SHP77 treated with DMSO at 0.1 percent for 48 hours (cell line): ENCODE data around the gene TNNI2.

Source experiments
- DNase-seq: peaks from one replicate; lab custom pipeline; 2025; lab: John Stamatoyannopoulos, UW

Gene TNNI2

DNA sequence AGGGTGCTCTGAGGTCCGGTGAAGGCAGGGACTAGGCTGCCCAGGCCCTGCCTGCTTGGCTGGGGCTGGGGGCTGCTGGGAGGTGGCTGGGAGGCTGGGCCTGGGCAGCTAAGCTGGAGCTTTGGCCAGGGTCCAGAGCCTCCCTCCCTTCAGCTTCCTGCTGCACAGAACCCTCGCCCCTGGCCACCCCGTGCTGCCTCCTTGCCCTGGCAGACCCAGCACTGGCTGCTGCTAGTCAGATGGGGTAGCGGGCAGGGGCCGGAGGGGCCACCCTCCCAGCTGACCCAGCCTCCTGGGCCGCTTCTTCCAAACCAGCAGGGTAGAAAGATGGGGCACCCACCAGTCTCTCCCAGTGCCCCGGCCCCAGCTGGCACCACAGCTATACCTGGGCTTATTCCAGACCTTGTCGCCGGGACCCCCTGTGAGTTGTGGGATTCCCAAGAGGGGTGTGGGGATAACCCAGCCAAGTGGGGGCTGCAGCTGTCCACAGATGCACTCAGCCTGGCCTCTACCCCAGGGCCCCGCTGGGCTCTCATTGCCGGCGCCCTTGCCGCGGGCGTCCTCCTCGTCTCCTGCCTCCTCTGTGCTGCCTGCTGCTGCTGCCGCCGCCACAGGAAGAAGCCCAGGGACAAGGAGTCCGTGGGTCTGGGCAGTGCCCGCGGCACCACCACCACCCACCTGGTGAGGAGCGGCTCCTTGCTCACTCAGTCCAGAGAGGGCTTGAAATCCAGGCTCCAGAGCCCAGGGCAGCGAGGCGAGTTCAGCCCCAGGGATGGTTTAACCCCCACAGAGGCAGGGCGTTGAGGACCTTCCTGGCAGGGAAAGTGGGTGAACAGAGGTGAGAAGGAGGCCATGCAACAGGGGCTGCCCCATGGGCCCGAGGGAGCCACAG, 3.8 kb upstream of the TNNI2 start, which contains the start of gene SYT8:
Gene SYT8 (plus strand): TSS at position 212 of the 892 bp plus-strand sequence. CDS start 116 bp downstream, at position 328.
- DNase-seq, result no peak

DNA sequence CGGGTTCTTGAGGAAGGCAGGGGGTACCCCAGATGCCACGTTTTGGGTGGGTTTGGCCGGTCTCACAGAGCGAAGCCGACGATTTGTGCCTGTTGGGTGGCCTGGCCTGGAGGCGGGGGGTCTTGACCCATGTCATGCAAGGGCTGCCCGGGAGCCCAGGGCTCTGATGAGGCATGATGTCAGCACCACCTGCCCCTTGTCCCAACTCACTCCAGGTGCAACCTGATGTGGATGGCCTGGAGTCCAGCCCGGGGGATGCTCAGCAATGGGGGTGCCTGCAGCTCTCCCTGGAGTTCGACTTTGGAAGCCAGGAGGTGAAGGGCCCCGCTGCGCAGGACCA, 3.1 kb upstream of the TNNI2 start:
- no peak for DNase-seq

DNA sequence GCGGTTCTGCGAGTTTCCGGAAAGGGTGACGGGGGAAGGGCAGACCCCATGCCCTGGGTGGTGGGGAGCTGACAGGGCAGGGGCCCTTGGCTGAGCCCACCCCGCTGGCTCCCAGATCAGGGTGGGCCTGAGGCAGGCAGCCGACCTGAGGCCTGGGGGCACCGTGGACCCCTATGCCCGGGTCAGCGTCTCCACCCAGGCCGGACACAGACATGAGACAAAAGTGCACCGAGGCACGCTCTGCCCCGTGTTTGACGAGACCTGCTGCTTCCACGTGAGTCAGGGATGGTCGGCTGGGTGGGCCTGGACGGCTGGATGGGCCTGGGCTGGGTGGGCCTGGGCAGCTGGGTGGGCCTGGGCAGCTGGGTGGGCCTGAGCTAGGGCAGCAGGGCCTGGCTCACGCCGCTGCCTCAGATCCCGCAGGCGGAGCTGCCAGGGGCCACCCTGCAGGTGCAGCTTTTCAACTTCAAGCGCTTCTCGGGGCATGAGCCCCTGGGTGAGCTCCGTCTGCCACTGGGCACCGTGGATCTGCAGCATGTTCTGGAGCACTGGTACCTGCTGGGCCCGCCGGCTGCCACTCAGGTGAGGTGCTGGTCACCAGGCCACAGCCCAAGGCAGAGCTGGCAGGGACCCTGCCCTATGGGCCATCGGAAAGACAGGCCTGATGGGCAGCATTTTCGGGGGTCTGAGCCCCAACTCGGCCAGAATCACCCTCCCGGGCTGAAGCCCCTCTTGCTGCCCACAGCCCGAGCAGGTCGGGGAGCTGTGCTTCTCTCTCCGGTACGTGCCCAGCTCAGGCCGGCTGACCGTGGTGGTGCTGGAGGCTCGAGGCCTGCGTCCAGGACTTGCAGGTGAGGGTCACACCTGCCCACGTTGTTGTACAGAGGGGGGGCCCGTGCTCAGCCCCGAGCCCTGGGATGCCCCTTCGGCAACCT, 2.5 kb upstream of the TNNI2 start:
- DNase-seq, result no peak

DNA sequence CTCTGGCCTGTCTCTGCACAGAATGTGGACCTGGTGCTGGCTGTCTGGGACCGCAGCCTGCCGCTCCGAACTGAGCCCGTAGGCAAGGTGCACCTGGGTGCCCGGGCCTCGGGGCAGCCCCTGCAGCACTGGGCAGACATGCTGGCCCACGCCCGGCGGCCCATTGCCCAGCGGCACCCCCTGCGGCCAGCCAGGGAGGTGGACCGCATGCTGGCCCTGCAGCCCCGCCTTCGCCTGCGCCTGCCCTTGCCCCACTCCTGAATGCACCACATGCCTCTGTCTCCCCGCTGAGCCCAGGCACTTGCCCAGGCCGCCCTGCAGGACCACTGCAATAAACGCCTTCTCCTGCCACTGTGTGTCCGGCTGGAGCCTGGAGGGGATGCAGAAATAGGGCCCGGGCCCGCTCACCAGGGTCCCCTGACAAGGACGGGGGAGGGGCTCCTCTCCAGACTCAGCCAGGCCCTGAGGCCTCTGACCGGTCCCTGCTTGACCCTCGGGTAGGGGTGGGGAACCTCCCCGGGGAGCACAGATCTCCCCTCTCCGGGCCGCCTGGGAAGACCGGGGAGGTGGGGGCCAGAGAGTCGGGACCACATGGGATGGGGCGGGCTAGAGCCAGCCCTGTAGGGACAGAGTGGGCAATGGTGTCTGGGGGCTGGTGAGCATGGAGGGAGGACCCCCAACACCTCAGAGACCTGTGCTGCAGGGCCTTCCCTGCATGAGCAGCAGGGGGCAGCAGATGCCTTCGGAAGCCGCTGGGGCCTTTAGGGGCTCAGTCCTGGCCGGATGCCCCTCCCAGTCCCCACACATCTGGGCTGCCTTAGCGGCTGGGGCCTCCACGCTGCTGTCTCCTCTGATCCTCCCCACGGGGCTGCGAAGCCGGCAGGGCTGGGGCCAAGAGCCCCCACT, 1.4 kb upstream of the TNNI2 start:
- no peak for DNase-seq

DNA sequence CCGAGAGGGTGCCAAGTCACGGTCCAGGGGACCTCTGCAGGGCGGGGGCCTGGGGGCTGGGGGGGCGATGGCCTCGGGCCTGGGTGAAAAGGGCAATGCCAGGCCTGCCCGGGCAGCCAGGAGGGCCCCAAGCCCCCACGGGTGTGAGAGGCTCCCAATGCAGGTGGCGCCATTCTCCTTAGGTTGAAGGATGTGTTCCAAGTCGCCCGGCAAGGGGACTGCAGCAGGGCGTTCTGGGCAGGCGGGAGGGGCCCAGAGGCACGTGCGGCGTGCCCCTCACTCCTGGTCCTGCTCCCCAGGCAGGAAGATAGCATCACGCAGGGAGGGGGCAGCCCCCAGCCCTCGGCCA, 730 bp upstream of the TNNI2 start:
- no peak for DNase-seq

DNA sequence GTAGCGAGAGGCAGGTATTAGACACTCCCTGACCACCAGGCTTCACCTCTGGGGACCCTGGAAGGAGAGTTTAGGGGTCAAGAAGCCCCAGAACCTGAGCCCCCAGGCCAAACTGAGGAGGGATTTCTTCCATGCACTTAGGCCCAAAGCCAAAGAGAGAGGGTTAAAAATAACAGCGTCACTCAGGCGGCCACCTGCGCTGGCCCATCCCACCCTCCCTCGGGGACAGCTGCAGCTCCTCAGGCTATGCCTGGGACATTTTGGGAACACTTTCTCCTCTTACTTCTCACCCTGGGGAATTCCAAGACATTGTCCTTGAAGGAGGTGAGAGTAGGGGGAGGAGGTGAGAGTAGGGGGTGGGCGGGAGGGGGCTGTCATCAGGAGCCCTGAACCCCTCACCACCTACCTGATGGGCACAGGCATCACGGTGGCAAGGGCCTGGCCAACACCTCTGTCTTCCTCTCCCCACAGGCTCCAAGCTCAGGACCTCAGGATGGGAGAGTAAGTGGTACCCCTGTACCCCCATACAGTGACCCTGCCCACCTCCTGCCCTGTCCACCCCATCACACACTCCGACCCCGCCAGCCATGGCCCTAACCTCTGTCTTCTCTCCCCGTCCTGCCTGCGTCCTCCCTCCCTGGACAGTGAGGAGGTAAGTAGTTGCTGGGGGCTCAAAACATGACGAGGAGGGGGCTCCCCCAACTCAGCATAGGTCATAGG, 583 bp downstream of the TNNI2 start:
- DNase-seq, result no peak

DNA sequence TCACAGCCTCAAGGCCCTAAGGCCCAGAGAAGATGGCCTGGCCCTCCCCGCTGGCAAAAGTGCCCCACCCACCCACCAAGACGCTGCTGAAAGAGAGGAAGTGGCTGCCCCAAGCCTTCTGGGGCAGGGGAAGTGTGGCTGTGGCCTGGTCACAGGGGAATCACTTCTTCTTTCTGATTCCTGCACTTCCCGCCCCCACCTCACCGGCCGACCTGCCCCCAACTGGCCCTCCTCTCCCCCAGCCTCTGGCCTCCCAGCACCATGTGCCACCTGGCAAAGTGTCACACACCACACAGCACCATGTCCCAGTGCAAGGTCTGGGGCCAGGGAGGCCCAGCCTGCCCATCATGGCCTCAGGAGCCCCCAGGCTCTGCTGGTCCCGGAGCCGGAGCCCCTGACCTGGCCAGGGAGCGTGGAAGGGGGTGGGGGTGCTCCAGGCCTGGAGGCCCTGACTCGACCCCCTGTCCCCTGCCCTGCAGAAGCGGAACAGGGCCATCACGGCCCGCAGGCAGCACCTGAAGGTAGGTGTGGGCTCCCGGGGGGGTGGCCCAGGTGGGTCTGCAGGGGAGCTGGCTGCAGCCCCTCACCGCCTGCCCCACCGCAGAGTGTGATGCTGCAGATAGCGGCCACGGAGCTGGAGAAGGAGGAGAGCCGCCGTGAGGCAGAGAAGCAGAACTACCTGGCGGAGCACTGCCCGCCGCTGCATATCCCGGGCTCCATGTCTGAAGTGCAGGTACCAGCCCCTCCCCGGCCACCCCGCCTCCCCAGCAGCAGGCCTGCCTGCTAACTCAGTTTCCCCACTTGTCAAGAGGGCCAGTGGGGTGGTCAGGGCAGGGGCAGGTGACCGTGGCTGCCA, 1.4 kb downstream of the TNNI2 start:
- no peak for DNase-seq

DNA sequence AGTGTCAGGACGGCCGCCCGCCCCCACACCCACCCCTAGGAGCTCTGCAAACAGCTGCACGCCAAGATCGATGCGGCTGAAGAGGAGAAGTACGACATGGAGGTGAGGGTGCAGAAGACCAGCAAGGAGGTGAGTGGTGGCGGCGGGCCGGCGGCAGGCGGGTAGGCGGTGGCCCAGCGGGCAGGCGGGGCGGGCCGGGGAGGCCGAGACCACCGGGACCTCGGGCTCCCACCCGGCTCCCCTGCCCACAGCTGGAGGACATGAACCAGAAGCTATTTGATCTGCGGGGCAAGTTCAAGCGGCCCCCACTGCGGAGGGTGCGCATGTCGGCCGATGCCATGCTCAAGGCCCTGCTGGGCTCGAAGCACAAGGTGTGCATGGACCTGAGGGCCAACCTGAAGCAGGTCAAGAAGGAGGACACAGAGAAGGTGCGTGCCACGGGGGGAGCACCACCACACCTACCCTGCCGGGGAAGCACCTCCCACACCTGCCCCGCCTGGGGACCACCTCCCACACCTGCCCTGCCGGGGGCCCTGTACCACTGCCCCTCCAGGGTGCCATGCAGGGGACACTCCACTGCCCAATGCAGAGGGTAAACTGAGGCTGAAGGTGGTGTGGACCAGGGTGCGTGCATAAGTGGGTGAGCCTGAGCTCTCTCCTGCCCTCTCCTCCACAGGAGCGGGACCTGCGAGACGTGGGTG, 2.1 kb downstream of the TNNI2 start:
- DNase-seq, result no peak

DNA sequence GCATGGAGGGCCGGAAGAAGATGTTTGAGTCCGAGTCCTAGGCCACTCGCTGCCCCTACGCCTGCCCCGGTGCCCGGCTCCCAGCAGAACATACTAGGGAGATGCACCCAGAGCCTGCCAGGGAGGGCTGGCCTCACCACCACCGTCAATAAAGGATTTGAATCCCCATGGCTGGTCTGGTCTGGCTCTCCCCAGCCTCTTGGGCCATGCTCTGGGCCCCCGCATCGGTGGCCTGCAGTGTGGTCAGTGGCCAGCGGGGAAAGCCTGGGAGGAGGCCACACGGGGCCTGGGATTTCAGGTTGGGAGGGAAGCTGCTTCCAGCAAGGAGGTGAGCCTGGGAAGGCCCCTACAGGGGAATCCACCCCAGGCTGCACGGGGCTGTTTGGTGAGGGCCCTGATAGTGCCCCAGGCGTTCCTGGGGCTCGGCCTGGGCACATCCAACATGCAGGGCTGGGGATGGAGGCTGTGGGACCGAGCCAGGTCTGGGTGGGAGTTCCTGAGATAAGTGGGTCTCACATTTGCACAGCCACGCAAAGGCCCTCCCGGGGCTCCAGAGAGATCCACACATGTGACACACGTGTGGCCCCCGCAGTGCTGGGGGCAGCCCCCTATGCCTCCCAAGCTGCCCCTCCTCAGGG, 2.8 kb downstream of the TNNI2 start:
- no peak for DNase-seq

DNA sequence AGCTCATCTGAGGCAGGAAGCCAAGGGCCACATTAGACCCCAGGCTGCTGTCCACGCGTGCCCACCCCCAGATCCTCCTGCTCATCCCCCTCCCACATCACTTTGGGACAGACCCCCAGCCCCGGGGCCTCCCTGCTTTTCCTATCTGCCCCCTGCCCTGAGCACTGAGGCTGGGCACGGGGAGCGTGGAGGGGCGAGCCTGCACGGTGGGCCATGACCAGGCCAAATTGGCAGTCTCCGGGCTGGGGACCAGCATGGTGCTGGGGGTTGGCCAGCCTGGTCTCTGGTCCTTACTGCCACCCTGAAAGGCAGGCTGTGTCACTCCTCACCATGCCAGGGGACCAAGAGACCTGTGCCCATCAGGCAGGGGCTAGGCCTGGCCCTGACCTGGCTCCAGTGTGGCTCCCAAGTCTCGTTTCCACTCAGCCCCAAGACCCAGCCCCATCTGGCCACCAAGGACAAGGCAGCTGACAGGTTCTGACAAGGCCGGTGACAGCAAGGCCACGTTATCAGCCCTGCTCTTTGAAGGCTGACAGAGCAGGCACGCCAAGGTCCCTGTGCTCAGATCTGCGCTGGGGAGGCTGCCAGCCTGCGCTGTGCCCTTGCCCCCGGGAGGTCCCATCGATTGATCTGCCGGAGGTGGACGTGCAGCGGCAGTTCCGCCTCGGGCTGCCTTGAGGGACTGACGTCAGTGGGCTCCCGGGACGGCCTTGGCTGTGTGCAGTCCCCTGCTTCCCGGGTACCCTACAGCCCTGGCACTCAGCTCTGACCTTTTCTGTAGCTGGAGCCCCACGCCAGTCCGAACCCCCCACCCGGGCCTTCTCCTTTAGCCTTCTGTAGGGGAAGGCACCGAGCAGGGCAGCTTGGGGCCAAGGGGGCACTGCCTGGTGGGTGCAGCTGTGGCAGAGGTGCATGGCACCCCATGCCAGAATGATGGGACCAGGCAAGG, 3.6 kb downstream of the TNNI2 start:
- DNase-seq, result no peak

DNA sequence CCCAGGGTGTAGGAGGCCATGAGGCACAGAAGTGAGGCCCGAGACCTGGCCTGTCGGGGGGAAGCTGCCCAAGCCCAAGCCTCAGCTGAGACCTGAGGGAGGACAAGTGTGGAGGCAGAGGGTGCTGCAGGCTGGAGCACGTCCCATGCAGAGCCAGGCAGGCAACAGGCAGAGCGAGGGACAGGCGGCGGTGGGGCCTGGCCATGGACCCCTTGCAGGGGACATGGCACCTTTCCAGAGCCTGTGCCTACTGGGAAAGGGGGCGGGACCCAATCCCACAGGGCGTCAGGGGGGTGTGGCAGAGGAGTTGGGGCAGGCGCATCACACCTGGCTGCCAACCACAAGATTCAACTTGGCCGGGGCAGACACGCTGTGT, 4.3 kb downstream of the TNNI2 start:
- DNase-seq, result no peak

DNA sequence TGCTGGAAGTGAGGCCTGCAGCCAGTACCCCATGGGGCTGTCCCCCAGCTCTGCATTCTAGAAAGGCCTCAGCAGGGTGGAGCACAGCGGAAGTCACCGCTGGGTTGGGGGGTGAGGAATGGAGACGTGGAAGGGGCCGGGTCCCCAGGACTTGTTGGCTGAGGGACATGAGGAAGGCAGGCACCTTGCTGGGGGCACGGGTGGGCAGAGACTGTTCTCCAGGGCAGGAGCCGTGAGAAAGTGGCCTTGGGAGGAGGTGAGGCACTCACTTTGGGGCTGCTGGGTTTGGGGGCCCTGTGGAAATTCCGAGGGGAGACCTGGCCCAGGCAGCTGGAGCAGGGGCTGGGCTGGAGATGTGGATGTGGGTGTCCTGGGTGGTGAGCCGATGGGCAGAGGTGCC, 5.0 kb downstream of the TNNI2 start:
- no peak for DNase-seq

DNA sequence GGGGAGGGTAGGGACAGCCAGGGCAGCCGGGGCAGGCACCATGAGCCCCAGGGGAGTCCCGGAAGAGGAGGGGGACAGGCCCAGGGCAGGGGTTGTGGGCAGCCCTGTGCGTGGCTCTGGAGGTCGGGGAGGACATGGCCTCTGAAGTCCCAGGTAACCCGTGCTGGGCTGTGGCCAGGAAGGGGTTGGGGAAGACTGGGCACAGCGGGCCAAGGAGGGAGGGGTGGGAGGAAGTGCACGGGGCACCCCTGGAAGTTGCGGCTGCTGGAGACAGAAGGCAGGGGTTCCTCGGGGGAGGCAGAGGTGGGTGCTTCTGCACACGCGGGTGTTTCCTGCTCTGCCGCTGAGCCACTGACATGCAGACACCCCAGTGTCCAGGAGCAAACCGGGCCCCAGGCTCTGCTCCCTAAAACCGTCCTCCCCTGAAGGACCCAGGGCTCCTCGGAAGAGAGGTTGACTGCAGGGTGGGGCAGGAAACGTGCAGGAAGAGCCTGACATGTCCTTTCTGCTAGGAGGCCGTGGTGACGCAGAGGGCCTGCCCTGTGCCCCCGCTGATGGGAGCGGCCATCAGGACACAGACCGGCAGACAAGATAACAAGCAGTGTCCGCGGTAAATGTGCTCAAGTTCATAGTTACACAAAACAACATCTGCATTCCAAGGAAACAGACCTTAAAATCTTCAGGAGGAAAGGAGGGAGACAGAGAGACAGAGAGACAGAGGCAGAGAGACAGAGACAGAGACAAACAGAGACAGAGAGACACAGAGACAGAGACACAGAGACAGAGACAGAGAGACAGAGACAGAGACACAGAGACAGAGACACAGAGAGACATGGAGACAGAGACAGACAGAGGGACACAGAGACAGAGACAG, 5.7 kb downstream of the TNNI2 start:
- DNase-seq, result no peak

DNA sequence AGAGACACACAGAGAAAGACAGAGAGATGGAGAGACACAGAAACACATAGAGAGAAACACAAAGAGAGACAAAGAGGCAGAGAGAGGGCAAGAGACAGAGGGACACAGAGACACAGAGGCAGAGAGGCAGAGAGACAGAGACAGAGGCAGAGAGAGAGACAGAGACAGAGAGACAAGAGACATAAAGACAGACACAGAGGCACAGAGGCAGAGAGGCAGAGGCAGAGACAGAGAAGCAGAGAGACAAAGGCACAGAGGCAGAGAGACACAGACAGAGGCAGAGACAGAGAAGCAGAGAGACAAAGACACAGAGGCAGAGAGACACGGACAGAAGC, 6.3 kb downstream of the TNNI2 start:
- DNase-seq, result no peak

DNA sequence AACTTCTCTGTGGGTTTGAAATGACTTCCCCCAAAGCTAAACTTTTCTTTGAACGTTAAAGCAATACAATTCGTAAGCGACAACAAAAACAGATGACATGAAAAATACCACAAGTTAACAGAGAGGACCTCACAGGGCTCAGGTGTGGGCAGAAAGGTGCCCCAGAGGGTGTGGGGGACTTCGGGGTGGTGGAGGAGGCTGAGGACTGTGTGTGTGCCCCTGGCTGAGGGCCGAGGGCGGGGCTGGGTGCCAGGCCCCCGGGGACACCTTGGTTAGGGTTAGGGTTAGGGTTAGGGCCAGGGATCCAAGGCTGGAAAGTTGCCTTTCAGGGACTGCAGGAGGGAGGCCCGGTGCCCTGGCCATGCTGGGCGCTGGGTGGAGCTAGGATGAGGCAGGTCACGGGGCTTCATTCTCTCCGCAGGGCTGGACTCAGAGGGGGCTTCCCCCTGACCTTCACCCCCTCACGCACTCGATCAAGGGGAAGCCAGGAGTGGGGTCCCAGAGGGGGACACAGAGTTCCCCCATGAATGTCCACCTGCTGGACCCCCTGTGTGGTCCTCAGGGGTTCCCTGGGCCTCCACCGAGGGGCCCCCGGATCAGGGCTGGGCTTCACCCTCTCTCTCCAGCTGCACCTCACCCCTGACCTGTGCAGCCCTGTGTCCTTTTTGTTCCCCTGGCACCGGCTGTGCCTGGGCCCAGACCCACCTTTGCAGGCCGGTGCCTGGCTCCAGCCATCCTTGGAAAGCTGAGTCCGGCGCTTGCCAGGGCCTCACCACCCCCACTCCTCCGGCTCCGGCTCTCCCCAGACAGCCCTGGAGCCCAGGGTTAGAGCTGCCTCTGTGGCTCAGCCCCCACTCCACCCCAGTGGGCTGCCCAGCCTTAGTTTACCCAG, 7.0 kb downstream of the TNNI2 start:
- no peak for DNase-seq

DNA sequence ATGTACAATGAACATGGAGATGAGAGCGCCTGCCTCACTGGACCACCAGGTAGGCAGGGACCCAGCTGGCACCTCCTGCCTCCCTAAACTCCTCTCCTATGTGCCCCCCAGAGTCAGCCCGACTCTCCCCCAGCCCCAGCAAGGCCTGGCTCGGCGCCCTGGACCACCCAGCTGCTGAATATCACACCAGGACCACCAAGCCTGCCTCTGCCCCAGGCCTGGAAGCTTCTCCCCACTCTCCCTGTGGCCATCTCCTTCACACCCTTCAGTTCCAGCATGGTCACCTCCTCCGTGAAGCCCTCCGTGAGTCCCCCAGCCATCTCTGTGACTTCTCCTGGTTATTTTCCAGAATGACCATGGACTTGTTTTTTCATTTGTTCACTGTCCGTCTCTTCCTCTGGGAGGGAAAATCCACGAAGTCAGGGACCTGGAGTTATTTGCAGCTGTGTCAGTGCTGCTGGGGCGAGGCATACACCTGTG, 7.7 kb downstream of the TNNI2 start:
- DNase-seq, result no peak
